ENCODE results near the gene DICER1.

The DICER1 gene

DNA sequence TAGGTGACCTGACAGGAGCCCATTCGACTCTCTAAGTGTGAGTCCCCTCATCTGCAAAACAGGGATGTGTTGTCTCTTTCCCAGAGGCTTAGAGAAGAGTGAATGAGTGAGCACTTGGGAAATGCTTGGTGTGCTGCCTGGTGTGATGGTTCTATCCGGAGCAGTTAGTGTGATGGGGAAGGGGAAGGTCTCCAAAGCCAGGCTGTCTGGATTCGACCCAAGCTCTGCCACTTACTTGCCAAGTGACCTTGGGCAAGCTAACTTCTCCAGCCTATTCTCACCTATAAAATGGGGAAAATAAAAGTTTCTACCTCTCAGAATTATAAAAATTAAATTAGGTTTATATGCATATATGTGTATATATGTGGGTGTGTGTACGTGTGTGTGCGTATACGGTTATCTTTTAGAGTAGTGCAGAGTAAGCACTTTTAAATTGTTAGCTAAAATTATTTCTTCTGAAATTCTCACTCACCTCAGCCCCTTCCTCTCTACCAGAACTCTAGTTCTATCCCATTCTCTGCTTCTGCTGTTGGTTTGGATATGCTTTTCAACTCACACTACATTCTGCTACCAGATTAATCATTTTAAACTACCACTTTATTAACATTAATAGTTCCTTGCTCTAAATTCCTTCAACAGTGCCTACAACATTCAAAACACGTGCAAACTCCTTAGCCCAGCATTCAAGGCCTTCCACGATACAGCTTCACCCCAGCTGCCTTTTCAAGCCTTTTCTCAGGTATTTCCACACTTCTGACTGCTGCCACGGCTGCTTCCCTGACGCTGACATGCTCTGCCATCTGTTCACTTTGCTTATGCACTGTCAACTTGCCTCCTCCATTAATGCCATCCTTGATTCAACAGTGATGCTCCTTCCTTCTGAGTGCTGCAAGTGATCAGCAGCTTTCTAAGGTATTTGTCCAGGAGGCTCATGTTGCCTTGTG, 55.3 kb downstream of the DICER1 start:
- in situ Hi-C loops (cut with MboI; ENCODE audit: low pct_unique_long_range_greater_than_20kb, low sequenced_read_pairs, unreplicated experiment) = no loop called here
- TF ChIP-seq, protein P1, sequence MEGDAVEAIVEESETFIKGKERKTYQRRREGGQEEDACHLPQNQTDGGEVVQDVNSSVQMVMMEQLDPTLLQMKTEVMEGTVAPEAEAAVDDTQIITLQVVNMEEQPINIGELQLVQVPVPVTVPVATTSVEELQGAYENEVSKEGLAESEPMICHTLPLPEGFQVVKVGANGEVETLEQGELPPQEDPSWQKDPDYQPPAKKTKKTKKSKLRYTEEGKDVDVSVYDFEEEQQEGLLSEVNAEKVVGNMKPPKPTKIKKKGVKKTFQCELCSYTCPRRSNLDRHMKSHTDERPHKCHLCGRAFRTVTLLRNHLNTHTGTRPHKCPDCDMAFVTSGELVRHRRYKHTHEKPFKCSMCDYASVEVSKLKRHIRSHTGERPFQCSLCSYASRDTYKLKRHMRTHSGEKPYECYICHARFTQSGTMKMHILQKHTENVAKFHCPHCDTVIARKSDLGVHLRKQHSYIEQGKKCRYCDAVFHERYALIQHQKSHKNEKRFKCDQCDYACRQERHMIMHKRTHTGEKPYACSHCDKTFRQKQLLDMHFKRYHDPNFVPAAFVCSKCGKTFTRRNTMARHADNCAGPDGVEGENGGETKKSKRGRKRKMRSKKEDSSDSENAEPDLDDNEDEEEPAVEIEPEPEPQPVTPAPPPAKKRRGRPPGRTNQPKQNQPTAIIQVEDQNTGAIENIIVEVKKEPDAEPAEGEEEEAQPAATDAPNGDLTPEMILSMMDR (IDR thresholded peaks at IDR 0.05; ENCODE audit: extremely low read depth, insufficient read depth, missing control alignments) = no peak
- DNase-seq (ENCODE audit: low spot score) = no peak

GRCh38 chr14:95098984-95099599, 58.2 kb downstream of the DICER1 start:
- DNase-seq (ENCODE audit: low spot score) = no peak
- in situ Hi-C loops (cut with MboI; ENCODE audit: low pct_unique_long_range_greater_than_20kb, low sequenced_read_pairs, unreplicated experiment) = no loop called here

GRCh38 chr14:95097385-95097784, 59.9 kb downstream of the DICER1 start:
- DNase-seq (ENCODE audit: low spot score) = no peak
- in situ Hi-C loops (cut with MboI; ENCODE audit: low pct_unique_long_range_greater_than_20kb, low sequenced_read_pairs, unreplicated experiment) = no loop called here
- TF ChIP-seq, protein P1 (IDR thresholded peaks at IDR 0.05; ENCODE audit: extremely low read depth, insufficient read depth, missing control alignments) = no peak

More at GRCh38 chr14:95098984-95099599, 58.2 kb downstream of the DICER1 start:
- TF ChIP-seq, protein P1 (IDR thresholded peaks at IDR 0.05; ENCODE audit: extremely low read depth, insufficient read depth, missing control alignments) = peak; percentile 28

- in situ Hi-C loops (cut with MboI; ENCODE audit: low pct_unique_long_range_greater_than_20kb, low sequenced_read_pairs, unreplicated experiment) = no loop called here
- no peak for DNase-seq (ENCODE audit: low spot score)
- TF ChIP-seq, protein P1 (IDR thresholded peaks at IDR 0.05; ENCODE audit: extremely low read depth, insufficient read depth, missing control alignments) = no peak
Measured at GRCh38 chr14:95096476-95096875, 60.9 kb downstream of the DICER1 start.

DNA sequence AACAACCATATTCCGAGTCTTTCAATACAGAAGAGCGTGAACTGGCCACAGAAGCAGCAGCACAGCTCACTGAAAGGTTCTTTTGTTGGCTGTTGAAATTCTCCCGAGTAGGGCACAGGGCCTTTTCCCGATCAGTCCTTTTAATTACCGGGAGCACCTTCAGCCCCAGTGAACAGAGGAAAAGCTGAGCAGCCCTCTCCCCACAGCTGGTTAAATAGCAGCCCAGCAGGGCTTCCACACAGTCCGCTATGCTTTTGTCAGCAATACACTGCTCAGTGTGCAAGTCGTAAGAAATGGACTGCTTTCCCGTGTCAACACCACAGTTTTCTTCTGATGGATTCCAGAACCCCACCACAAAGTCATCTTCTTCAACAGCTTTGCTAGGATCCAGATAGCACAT, 61.3 kb downstream of the DICER1 start:
- no peak for DNase-seq (ENCODE audit: low spot score)
- TF ChIP-seq, protein P1 (IDR thresholded peaks at IDR 0.05; ENCODE audit: extremely low read depth, insufficient read depth, missing control alignments) = no peak
- in situ Hi-C loops (cut with MboI; ENCODE audit: low pct_unique_long_range_greater_than_20kb, low sequenced_read_pairs, unreplicated experiment) = no loop called here

GRCh38 chr14:95092723-95093122, 64.6 kb downstream of the DICER1 start:
- DNase-seq (ENCODE audit: low spot score) = no peak
- TF ChIP-seq, protein P1 (IDR thresholded peaks at IDR 0.05; ENCODE audit: extremely low read depth, insufficient read depth, missing control alignments) = no peak
- in situ Hi-C loops (cut with MboI; ENCODE audit: low pct_unique_long_range_greater_than_20kb, low sequenced_read_pairs, unreplicated experiment) = no loop called here
